Type B pancreatic cell (in vitro differentiated cells): ENCODE results near the gene PPP1R13B. TPM values are rescaled to one million over a fixed set of nuclear protein-coding genes. Genes with fewer than 3 reads are reported as not detected.

Experiments
- DNase-seq: peaks from one replicate; pipeline ENCODE4 v3.0.0; 2021; ENCODE audit warnings: mixed read lengths; ENCODE audit not compliant: unreplicated experiment; ENCODE audit errors: extremely low spot score
- H3K27ac Mint-ChIP-seq: 2 replicates; pipeline ENCODE4 v1.8.0; 2021; ENCODE audit warnings: mild to moderate bottlenecking, mixed read lengths
- H3K27me3 Mint-ChIP-seq: 2 replicates; pipeline ENCODE4 v1.8.0; 2021; ENCODE audit warnings: mixed read lengths
- H3K36me3 Mint-ChIP-seq: 2 replicates; pipeline ENCODE4 v1.8.0; 2021; ENCODE audit warnings: mixed read lengths
- H3K4me1 Mint-ChIP-seq: one replicate; pipeline ENCODE4 v1.8.0; 2021; ENCODE audit warnings: mixed read lengths; ENCODE audit not compliant: unreplicated experiment
- H3K4me3 Mint-ChIP-seq: 2 replicates; pipeline ENCODE4 v1.8.0; 2021; ENCODE audit warnings: mild to moderate bottlenecking, mixed read lengths
- H3K9me3 Mint-ChIP-seq: 2 replicates; pipeline ENCODE4 v1.8.0; 2021; ENCODE audit warnings: mixed read lengths
- total RNA-seq: library from RNA; stranded (reverse); gene quantifications from 2 replicates; pipeline ENCODE4 v1.2.1, GENCODE V29; 2021; ENCODE audit warnings: low replicate concordance
- TF ChIP-seq, protein P1 (sequence below): fragments of 200-600 bp; sonication (generic); conservative IDR thresholded peaks from 2 replicates; pipeline ENCODE4 v1.5.0; 2021; ENCODE audit warnings: antibody characterized with exemption, mild to moderate bottlenecking

PPP1R13B gene
- total RNA-seq, 1 donor from 2014 or later: 20.4 TPM

GRCh38 chr14:103708750-103709187, 138.6 kb downstream of the PPP1R13B start:
- no peaks in the 10 kb centered on the region for H3K9me3 Mint-ChIP-seq
- TF ChIP-seq, protein P1, sequence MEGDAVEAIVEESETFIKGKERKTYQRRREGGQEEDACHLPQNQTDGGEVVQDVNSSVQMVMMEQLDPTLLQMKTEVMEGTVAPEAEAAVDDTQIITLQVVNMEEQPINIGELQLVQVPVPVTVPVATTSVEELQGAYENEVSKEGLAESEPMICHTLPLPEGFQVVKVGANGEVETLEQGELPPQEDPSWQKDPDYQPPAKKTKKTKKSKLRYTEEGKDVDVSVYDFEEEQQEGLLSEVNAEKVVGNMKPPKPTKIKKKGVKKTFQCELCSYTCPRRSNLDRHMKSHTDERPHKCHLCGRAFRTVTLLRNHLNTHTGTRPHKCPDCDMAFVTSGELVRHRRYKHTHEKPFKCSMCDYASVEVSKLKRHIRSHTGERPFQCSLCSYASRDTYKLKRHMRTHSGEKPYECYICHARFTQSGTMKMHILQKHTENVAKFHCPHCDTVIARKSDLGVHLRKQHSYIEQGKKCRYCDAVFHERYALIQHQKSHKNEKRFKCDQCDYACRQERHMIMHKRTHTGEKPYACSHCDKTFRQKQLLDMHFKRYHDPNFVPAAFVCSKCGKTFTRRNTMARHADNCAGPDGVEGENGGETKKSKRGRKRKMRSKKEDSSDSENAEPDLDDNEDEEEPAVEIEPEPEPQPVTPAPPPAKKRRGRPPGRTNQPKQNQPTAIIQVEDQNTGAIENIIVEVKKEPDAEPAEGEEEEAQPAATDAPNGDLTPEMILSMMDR: no peak
- no peak overlapping the region for H3K27ac Mint-ChIP-seq
- no peak for DNase-seq
- H3K4me3 Mint-ChIP-seq: no peak overlapping the region
- H3K27me3 Mint-ChIP-seq: no peaks in the 10 kb centered on the region
- H3K36me3 Mint-ChIP-seq: peaks cover 5% of the 10 kb centered on the region
- H3K4me1 Mint-ChIP-seq: peaks cover 14% of the 10 kb centered on the region

DNA sequence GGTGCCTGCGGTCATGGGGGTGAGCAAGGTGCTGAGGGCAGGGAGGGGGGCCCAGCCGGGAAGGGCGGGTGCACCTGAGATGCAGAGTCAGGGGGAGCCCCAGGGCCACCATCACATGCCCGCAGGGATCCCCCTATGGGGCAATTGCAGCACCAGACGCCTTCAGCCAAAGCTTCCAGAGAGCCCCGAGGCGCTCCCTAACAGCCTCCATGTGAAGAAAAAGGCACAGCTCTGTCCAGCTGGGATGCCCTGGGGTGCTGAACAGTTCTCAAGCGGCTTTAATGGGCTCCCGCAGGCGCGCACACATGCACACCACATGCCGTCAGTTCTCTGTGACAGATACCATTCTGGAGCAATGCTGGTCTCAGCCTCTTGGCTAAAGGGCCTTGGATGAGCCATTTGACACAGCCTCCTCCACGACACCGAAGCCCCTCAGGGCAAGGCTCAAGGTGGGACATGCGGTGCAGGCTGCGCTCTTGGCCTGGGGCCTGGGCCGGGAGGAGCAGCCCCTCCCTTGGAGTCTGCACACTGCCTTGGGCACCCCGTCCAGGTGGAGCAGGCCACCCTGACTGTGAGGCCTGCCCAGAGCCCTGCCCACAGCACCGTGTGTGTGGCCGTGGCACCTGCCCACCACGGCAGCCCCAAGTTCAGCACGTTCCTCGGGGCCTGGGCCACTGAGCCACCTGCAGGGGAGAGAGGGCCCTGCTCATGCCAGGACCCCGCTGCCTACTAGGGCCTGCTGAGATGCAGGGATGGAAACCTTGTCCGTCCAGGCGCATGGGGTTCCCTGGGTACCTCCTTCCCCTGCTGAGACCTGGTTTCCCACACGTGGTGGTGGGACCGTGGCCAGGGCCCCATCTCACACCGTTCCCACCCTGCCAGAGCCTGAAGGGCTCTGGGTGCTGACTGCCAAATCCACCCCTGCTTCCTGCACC, 139.8 kb downstream of the PPP1R13B start:
- H3K27ac Mint-ChIP-seq: no peak overlapping the region
- H3K27me3 Mint-ChIP-seq: no peaks in the 10 kb centered on the region
- TF ChIP-seq, protein P1: no peak
- no peak overlapping the region for H3K4me3 Mint-ChIP-seq
- H3K36me3 Mint-ChIP-seq: peaks cover 9% of the 10 kb centered on the region
- no peak for DNase-seq
- peaks cover 12% of the 10 kb centered on the region for H3K4me1 Mint-ChIP-seq
- H3K9me3 Mint-ChIP-seq: no peaks in the 10 kb centered on the region

DNA sequence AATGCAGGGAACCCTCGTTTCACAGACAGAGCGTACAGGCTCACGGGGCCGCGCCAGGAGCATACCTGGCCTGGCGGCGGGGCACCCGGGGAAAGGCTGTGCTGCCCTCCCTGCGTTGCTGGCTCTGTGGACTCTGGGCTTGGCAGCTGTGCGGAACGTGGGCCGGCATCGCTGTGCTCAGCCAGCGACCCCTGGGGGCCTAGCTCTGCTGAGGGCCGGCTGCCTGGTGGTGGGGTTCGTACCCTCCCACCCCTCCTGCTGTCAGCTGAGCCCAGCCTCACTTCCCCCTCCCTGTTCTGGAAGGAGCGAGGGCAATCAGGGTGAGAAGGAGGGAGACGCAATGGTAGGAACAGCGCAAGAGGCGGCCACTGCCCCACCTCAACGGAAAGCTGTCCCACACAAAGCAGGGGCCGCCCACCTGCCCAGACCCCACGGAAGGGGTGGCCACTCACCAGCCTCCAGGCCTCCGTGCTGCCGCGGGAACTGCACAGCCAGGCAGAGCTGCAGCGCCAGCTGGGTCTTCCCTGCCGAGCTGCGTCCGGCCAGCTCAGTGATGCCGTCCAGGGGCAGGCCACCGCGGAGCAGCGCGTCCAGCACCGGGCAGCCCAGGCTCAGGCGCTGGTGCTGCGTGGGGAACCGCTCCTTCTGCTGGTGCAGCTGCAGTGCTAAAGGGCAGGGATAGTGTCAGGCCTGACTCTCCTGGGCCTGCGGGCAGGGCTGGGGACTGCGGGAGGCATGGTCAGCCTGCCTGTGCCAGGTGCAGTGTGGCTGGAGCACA, 140.6 kb downstream of the PPP1R13B start:
- TF ChIP-seq, protein P1: no peak
- Mint-ChIP-seq H3K27ac (no peak overlapping the region), H3K9me3 (no peaks in the 10 kb centered on the region), H3K27me3 (no peaks in the 10 kb centered on the region), H3K4me1 (peaks cover 12% of the 10 kb centered on the region), H3K4me3 (no peak overlapping the region), H3K36me3 (peaks cover 9% of the 10 kb centered on the region)
- DNase-seq: no peak

GRCh38 chr14:103705504-103706284, 141.7 kb downstream of the PPP1R13B start:
- H3K27ac Mint-ChIP-seq: no peak overlapping the region
- no peaks in the 10 kb centered on the region for H3K27me3 Mint-ChIP-seq
- H3K4me3 Mint-ChIP-seq: no peak overlapping the region

GRCh38 chr14:103705118-103705503, 142.3 kb downstream of the PPP1R13B start:
- Mint-ChIP-seq H3K27ac (no peak overlapping the region), H3K27me3 (no peaks in the 10 kb centered on the region), H3K36me3 (peaks cover 9% of the 10 kb centered on the region), H3K4me3 (no peak overlapping the region), H3K9me3 (no peaks in the 10 kb centered on the region), H3K4me1 (peaks cover 12% of the 10 kb centered on the region)
- no peak for DNase-seq
- TF ChIP-seq, protein P1: no peak

More at GRCh38 chr14:103705504-103706284, 141.7 kb downstream of the PPP1R13B start:
- TF ChIP-seq, protein P1: no peak
- no peaks in the 10 kb centered on the region for H3K9me3 Mint-ChIP-seq
- peaks cover 12% of the 10 kb centered on the region for H3K4me1 Mint-ChIP-seq
- DNase-seq: no peak
- peaks cover 9% of the 10 kb centered on the region for H3K36me3 Mint-ChIP-seq
